Activated CD8-positive, alpha-beta memory T cell treated with anti-CD3 and anti-CD28 coated beads for 24 hours (primary cell): ENCODE data around the gene WDR26.
"Not testable (repeated sequence)": the region's sequence is repeated elsewhere in the genome, so short reads cannot be mapped to it uniquely, and the experiment has no call there.

Experiments used
- DNase-seq: peaks from one replicate; pipeline ENCODE4 v3.0.0-alpha.2; 2020

WDR26 gene

DNA sequence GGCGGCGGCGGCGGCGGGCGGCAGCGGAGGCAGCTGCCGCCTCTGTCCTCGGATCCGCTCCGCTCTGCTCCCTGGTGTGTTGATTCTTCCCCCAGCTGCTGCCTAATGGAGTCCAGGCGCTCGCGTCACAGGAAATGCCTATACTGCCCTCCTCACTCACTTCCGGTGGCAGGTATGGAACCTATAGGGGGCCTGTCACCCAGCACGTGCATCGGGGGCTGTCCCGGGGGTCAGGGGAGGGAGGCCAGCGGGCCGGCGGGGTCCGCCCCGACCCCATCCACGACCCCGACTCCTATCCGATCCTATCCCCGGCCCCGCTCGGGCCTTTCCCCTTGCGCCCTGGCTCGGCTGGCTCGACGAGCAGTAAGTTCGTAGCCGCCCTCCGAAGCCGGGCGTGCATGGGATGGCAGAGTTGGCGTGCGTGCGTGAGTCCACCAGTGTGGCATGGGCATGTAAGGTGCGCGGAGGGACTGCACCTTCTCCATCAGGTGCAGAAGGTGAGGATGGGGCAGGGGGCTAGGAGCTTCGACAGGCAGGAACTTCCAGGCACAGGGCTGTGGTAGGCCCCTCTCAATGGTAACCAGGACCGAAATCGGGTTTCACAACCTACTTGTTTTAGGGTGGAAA is at the start of gene WDR26:
Gene WDR26 (minus strand): TSS at position 107 of the 627 bp plus-strand sequence.
- DNase-seq: peak; percentile 90

- DNase-seq: not testable (repeated sequence)
These were observed 48.6 kb upstream of the WDR26 start for GRCh38 chr1:224483206-224483605.

DNA sequence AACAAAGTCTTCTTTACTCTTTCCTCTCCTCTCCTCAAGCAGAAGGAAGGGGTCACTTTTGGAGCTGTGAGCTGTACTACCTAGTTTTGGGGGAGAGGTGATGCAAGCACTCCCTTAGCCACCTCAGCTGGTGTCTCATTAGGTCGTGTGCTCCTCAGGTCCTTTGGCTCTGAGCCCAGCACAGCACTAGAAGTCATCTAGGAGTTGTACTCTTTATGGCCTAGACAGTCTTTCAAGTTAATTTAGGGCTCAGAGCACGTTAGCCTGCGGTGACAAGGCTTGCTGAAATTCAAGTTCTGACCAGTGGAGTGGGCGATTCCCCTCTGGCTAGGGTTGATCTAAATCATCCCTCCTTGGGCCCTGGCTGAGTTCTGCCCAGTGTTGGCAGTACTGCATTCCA is 48.0 kb upstream of the WDR26 start:
- no peak for DNase-seq

- DNase-seq: no peak
These were observed 47.0 kb upstream of the WDR26 start for GRCh38 chr1:224481601-224482000.

DNA sequence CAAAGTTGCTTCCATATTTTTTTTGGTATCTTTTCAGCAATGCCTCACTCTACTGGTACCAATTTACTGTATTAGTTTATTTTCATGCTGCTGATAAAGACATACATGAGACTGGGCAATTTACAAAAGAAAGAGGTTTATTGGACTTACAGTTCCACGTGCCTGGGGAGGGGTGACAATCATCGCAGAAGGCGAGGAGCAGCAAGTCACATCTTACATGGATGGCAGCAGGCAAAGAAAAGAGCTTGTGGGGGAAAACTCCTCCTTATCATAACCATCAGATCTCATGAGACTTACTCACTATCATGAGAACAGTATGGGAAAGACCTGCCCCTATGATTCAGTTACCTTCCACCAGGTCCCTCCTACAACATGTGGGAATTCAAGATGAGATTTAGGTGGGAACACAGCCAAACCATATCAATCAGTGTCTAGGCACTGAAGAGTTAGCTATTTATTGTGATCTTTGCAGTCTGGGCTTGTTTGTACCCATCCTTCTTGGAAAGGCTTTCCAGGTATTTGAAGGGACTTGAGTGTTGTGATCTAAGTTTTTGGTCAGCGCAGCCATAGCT is 46.4 kb upstream of the WDR26 start:
- not testable (repeated sequence) for DNase-seq

DNA sequence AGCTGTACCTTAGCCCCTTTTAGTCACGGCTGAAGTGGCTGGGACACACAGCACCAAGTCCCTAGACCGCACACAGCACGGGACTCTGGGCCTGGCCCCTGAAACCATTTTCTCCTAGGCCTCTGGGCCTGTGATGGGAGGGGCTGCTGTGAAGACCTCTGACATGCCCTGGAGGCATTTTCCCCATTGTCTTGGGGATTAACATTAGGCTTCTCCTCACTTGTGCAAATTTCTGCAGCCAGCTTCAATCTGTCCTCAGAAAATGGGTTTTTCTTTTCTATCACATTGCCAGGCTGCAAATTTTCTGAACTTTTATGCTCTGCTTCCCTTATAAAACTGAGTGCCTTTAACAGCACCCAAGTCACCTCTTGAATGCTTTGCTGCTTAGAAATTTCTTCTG is 45.6 kb upstream of the WDR26 start:
- not testable (repeated sequence) for DNase-seq

DNA sequence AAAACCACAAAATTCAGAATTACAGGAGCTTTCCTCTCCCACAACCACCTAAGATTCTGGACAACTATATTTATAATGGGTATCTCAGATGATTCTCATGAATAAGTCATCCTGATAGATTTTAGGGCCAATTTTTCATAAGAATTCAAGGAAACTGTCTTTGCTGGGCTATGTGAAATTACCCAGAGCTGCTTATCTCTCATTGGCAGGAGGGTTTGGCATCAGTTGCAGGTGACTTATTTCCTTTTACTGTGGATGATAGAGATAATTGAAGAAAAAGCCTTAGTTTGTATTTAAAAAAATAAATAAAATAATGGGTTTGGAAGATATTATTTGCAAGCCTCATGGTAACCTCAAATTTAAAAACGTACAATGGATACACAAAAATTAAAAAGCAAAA is 38.2 kb upstream of the WDR26 start:
- no peak for DNase-seq

- DNase-seq: no peak
These were observed 31.6 kb upstream of the WDR26 start for GRCh38 chr1:224466154-224466553.

GRCh38 chr1:224459966-224460365 is 25.4 kb upstream of the WDR26 start:
- DNase-seq: no peak

DNA sequence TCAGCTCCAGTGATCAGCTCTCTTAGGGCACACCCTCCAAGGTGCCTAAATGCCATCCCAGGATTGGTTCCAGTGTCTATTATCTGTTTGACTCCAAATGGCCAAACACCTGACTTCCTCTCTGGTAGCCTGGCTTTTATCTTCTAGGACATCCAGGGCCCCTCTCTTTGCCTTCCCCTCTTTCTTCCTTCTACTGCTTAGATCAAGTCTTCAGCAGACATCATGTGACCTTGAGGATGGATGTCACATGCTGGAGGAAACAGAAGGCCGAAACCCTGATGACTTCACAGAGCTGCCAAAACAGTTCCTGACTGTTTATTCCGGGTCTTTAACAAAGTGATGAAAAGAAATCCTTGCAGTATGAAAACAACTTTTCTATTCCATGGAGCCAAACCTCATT is 24.4 kb upstream of the WDR26 start:
- no peak for DNase-seq

DNA sequence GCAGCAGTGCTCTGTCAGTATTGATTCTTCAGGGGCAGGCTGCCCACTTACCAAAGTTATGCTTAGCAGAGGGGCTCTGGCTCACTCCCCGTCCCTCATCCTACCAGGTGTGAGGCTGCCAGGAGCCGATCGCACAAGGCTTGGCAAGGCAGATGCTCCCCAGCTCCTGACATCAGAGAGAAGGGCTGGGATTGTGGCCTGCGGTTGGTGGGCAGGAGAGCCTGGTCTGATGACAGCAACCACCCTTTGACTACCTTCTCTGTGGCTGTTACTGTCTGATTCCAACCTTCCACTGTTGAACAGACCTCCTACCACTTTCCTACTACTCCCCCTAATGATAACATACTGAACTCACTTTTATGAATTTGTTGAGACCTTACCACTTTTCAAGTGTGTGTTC is 23.7 kb upstream of the WDR26 start:
- no peak for DNase-seq

GRCh38 chr1:224457782-224458144 is 23.2 kb upstream of the WDR26 start:
- no peak for DNase-seq

DNA sequence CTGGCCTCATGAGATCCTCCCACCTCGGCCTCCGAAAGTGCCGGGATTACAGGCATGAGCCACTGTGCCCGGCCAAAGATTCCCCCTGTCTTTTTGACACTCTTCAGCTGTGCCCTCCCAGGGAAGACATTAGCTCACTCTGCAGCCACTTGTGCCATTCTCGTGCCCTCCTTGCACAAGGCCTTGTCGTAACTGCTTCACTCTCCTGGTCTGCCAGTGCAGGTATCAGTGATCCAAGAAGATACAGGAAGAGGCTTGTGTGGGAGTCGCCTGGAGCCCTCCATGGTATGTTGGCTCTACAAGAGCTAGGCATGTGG is 22.0 kb upstream of the WDR26 start:
- DNase-seq: no peak

GRCh38 chr1:224454402-224455055 is 19.9 kb upstream of the WDR26 start:
- no peak for DNase-seq

DNA sequence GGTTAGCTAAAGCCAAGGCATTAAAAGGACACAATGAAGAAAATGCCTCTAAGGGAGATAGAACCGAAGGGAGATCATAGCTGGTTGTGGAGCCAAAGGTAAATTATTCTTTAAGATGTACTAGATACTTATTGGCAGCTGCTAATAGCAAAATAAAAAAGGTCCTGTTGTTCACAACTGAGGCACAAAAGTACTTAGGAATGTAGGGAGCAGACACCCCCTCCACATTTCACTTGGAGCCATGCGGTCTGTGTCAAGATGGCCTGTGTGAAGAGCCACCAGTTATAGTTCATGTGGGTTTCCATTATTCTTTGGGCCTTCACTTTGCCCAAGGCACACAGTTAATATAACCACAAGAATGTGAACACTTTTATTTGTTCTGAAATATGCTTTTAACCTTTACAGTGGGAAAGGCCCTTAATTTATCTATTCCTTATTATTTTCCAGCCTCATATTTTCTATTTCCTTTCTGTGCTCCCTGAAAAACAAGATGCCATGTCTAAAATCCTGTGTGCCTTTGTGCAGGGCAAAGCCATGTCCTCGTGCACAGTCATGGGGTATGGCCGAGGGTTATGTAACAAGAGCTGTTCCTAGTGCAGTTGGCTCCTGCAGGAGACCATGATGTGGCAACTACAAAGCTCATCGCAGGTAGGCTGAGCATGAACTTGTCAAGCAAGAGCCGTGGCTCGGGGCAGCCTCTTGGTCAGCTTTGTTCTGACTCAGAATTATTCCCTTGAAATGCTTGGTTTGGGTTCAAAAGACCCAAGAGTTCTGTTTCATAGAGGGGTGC is 16.2 kb upstream of the WDR26 start:
- no peak for DNase-seq

DNA sequence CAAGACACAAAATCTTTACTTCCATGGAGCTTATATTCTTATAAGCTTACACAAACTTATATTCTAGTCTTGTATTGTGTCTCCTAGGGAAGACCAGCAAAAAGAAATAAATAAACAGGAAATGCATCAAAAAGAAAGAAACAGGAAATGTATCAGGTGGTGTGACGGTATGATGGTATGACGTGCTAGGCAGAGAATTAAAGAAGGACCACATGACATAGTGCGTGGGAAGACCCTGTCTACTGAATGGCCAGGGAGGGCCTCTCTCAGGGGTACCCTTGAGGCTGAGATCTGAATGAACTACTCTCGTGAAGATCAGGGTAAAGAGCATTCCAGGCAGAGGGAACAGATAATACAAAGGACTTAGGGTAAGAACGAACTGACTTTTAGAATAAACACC is 15.6 kb upstream of the WDR26 start:
- DNase-seq: no peak

DNA sequence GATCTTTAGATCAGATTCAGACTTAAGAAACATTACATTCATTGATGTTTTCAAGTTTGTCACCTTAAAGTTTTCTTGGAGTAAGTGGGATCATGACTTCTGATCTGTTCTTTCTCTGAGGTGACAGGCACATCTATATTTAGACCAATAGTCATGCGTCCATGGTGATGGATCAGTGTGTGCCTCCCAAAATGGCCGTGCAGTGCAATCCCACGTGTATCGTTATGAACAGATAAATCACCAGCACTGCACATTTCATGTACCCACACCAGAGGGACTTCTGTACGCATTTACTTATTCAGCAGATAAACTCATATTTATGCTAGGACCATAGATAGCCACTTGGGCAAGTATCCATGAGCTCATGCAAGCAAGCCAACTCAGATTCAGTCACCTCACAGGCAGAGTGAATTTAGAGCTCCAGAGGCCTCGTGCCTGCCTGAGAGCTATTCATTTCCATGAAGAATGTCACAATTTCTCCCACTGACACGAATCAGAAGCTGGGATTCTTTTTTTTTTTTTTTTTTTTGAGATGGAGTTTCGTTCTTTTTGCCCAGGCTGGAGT is 13.9 kb upstream of the WDR26 start:
- no peak for DNase-seq

GRCh38 chr1:224447971-224448370 is 13.4 kb upstream of the WDR26 start:
- no peak for DNase-seq

GRCh38 chr1:224447251-224447650 is 12.7 kb upstream of the WDR26 start:
- DNase-seq: no peak

DNA sequence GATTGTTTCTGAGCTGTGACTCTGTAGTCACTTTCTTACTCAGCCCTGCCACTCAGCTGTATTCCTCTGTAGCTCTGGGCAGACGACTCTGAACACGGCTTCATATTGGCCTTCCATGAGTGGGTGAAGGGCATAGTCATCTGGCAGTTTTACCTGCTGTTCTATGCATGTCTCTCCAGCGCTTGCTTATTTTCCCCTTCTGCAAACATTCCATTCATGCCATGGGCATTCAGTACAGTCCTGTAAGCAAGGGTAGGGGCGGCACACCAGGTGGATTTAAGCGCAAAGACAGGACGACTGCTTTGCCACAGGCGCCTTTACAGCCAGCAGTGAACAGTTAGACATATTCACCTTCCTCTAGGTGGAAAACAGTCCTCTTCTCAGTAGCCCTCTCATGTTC is 4.4 kb upstream of the WDR26 start:
- no peak for DNase-seq

DNA sequence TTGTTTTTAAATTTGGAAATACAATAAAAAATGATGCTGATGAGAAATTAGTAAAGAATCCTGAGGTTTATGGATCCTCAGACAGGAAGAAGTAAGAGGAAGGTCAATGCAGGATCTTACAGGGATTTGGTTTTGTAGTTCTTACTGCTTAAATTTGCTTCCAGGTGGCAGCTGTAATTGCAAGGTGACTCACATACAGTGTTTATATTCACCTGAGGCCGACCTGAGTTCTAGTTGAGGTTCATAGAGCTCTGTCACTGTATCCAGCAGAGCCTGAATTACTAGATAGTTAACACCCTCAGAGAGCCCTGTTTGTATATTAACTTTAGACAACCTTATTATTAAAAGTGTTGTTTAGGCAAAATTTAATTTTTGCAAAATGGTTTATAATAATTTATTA is 1.4 kb upstream of the WDR26 start:
- no peak for DNase-seq

GRCh38 chr1:224435318-224435763 is 744 bp upstream of the WDR26 start:
- no peak for DNase-seq
